ENCODE measurements around the gene MROH2B. TPM values are rescaled to one million over a fixed set of nuclear protein-coding genes. Genes with fewer than 3 reads are reported as not detected.

Gene MROH2B
- total and polyA plus RNA-seq, 8 donors = not detected

GRCh38 chr5:41071975-41072374, 833 bp upstream of the MROH2B start:
- intact Hi-C loops (cut with DNase I; ENCODE audit: low total_unique reads) = no loop called here
- WGBS, 5 donors = 85 to 95% (median 94%) methylated on average over 2 of the region's 2 CpGs
- no peaks in the 10 kb centered on the region for H3K27me3 ChIP-seq

DNA sequence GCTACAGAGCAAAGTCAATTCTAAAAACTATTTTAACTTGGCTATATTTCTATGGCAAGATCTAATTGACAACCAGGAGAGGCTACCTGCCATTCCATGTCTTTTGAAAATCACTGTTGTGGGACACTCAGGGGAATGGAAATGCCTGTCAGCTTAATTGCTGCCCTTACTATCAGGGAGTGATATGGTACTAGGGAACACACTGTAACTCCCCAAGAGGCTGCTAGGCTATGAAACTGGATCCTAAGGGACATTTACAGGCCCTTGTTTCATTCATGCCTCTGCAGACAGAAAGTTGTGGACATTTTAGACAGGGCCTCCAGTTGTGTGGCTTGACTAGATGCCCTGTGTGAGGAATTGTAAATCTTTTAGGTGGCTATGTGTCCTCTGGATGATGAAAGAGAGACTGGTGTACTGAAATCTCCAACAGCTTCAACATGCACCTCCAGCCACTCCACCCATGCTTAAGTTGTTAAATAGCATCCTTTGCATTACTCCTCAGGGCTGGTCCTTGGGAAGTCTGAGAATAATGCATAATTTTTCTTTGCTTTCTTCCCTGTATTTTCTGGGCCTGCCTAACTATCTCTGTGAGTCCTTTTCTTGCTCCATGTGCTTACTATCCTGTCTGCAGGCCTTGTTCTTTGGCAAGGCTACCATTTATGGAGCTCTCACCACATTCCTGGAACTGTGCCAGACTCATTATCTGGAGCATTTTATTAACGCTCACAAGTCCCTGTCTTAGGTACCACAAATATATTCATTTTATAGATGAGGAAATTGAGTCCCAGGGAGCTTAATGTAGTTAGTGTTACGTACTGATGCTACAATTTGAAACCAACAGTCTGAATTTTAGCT, 3.2 kb downstream of the MROH2B start:
- WGBS, 5 donors = 78 to 82% (median 80%) methylated on average over 2 of the region's 2 CpGs

More at GRCh38 chr5:41071975-41072374, 833 bp upstream of the MROH2B start:
- Histone ChIP-seq H3K27ac (no peak overlapping the region), H3K4me1 (no peaks in the 10 kb centered on the region), H3K36me3 (no peaks in the 10 kb centered on the region), H3K4me3 (no peak overlapping the region), H3K9me3 (no peaks in the 10 kb centered on the region)
- TF ChIP-seq, protein P1, sequence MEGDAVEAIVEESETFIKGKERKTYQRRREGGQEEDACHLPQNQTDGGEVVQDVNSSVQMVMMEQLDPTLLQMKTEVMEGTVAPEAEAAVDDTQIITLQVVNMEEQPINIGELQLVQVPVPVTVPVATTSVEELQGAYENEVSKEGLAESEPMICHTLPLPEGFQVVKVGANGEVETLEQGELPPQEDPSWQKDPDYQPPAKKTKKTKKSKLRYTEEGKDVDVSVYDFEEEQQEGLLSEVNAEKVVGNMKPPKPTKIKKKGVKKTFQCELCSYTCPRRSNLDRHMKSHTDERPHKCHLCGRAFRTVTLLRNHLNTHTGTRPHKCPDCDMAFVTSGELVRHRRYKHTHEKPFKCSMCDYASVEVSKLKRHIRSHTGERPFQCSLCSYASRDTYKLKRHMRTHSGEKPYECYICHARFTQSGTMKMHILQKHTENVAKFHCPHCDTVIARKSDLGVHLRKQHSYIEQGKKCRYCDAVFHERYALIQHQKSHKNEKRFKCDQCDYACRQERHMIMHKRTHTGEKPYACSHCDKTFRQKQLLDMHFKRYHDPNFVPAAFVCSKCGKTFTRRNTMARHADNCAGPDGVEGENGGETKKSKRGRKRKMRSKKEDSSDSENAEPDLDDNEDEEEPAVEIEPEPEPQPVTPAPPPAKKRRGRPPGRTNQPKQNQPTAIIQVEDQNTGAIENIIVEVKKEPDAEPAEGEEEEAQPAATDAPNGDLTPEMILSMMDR (IDR thresholded peaks at IDR 0.05) = no peak
- DNase-seq = no peak

DNA sequence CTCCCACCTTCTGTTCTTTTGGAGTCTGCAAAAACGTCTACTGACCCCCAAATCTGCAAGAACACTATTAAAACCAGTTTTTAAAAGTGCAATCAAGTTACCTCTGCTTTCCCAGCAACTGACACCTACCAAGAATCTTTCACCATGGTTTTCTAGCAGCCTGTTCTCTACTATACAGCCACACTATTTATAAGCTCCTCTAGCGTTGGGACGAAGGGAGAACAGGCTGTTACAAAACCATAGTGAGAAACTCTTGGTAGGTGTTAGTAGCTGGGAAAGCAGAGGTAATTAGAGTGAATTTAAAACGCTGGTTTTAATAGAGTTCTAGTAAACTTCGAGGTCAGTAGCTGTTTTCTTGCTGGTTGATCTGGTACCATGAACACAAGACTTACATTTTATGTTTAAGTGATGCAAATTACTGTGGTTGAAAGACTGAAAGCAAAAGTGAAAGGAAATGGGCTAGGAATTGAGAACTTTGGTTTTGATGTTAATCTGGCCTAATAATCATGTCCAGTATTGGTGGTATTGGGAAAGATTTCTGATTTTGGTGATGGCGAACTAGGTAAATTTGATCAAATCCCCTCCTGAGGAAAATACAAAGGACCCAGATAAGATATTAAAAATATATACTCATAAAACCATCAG, 5.3 kb downstream of the MROH2B start:
- H3K27ac ChIP-seq = no peak overlapping the region
- intact Hi-C loops (cut with DNase I; ENCODE audit: low total_unique reads) = no loop called here
- H3K4me1 ChIP-seq = no peaks in the 10 kb centered on the region

More for the DNA sequence above, 3.2 kb downstream of the MROH2B start:
- DNase-seq = peak in 1 of 2 donors; percentile 11
- Histone ChIP-seq H3K9me3 (no peaks in the 10 kb centered on the region), H3K27me3 (no peaks in the 10 kb centered on the region), H3K4me3 (no peak overlapping the region), H3K4me1 (no peaks in the 10 kb centered on the region), H3K36me3 (no peaks in the 10 kb centered on the region), H3K27ac (no peak overlapping the region)
- intact Hi-C loops (cut with DNase I; ENCODE audit: low total_unique reads) = no loop called here
- no peak for TF ChIP-seq POLR2AphosphoS5 (IDR thresholded peaks at IDR 0.05)
- TF ChIP-seq, protein P1 (IDR thresholded peaks at IDR 0.05) = no peak
- TF ChIP-seq POLR2A (IDR thresholded peaks at IDR 0.05) = no peak
- no peak for TF ChIP-seq EP300 (IDR thresholded peaks at IDR 0.05)

DNA sequence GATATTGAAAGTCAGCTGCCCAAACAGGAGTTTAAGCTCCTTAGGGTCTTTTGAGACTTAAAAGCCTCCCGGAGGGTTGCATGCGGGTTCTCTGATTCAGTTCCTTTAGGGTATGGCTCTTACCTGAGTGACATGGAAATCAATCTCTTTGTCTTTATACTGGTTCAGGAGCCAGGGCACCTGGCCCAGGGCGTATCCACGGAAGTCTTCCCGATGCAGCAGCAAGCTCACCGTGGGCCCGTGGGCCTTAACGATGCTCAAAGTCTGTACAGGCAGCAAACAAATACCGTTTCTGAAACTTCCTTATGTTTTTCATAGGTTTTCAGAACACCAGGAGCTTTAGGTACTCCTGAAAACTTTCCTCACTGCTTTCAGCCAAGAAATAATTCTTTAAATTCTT, 13.2 kb downstream of the MROH2B start:
- intact Hi-C loops (cut with DNase I; ENCODE audit: low total_unique reads) = no loop called here
- H3K9me3 ChIP-seq = no peaks in the 10 kb centered on the region
- no peak overlapping the region for H3K27ac ChIP-seq
- DNase-seq = no peak
- no peaks in the 10 kb centered on the region for H3K27me3 ChIP-seq
- H3K4me3 ChIP-seq = no peak overlapping the region
- H3K4me1 ChIP-seq = no peaks in the 10 kb centered on the region
- no peak for TF ChIP-seq POLR2AphosphoS5 (IDR thresholded peaks at IDR 0.05)
- TF ChIP-seq, protein P1 (IDR thresholded peaks at IDR 0.05) = no peak
- no peak for TF ChIP-seq EP300 (IDR thresholded peaks at IDR 0.05)
- TF ChIP-seq POLR2A (IDR thresholded peaks at IDR 0.05) = no peak
- WGBS, 5 donors = 93 to 96% (median 95%) methylated on average over 9 of the region's 9 CpGs
- H3K36me3 ChIP-seq = no peaks in the 10 kb centered on the region

More for the DNA sequence above, 5.3 kb downstream of the MROH2B start:
- no peaks in the 10 kb centered on the region for H3K36me3 ChIP-seq
- TF ChIP-seq POLR2AphosphoS5 (IDR thresholded peaks at IDR 0.05) (no peak), EP300 (IDR thresholded peaks at IDR 0.05) (no peak), POLR2A (IDR thresholded peaks at IDR 0.05) (no peak)
- TF ChIP-seq, protein P1 (IDR thresholded peaks at IDR 0.05) = no peak
- WGBS, 5 donors = 66 to 84% (median 68%) methylated on average over 5 to 6 of the region's 6 CpGs
- H3K4me3 ChIP-seq = no peak overlapping the region
- DNase-seq = no peak
- no peaks in the 10 kb centered on the region for H3K27me3 ChIP-seq
- H3K9me3 ChIP-seq = no peaks in the 10 kb centered on the region
